ENCODE data around the gene LRFN2.

DNA sequence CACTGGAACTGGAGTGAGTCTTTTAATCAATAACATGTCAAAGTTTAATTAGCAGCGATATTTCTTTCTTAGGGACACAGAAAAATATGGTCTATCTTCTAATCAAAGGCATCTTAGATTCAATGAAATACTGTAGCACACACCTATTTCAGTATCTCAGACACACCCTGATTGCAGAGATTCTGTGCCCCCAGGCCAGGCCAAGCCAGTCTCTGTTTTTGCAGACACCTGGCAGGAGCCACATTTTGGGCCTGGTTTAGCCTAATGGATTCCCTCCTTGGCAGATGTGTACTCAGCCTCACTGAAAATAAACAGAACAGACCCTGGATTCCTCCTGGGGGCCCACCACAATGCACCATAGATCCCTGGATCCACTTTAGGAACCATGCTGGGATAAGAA, 74.8 kb downstream of the LRFN2 start:
- TF ChIP-seq SUZ12 (IDR thresholded peaks at IDR 0.05): no peak
- TF ChIP-seq CTBP1 (IDR thresholded peaks at IDR 0.05; ENCODE audit: borderline replicate concordance): no peak
- TF ChIP-seq FOXM1 (IDR thresholded peaks at IDR 0.05; ENCODE audit: borderline replicate concordance): no peak
- no peak for TF ChIP-seq TARDBP (IDR thresholded peaks at IDR 0.05)
- TF ChIP-seq HDGF (IDR thresholded peaks at IDR 0.05; ENCODE audit: borderline replicate concordance): no peak
- TF ChIP-seq FOXA1 (IDR thresholded peaks at IDR 0.05): no peak
